GM12874 (cell line): Measurements from ENCODE around the gene SCGB1D1.

ENCODE experiments used
- TF ChIP-seq, protein P1 (sequence below): IDR thresholded peaks from 2 replicates; pipeline ENCODE4 v1.5.1; 2011; ENCODE audit warnings: low read depth, mild to moderate bottlenecking, control low read depth, low read length, moderate library complexity; ENCODE audit not compliant: insufficient read depth

The SCGB1D1 gene, protein sequence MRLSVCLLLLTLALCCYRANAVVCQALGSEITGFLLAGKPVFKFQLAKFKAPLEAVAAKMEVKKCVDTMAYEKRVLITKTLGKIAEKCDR

DNA sequence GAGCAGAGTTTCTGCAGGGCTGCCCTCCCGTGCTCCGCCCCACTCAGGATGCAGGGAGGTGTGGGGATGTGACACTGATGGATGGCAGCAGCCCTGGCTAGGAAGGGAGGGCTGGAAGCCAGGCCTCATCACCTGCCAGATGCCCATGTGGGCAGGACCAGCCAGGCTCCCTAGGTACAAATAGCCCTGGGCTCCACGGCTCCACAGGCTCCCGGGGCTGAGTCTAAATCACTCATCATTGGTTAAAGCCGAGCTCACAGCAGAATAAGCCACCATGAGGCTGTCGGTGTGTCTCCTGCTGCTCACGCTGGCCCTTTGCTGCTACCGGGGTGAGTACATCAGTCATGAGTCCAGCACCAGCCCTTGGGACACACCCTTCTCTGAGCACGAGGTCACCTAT lies at the start of gene SCGB1D1:
Gene SCGB1D1, plus strand, starts transcription at position 206 of the 400 bp plus-strand sequence. Its CDS starts 69 bp downstream, at position 275.
- TF ChIP-seq, protein P1, sequence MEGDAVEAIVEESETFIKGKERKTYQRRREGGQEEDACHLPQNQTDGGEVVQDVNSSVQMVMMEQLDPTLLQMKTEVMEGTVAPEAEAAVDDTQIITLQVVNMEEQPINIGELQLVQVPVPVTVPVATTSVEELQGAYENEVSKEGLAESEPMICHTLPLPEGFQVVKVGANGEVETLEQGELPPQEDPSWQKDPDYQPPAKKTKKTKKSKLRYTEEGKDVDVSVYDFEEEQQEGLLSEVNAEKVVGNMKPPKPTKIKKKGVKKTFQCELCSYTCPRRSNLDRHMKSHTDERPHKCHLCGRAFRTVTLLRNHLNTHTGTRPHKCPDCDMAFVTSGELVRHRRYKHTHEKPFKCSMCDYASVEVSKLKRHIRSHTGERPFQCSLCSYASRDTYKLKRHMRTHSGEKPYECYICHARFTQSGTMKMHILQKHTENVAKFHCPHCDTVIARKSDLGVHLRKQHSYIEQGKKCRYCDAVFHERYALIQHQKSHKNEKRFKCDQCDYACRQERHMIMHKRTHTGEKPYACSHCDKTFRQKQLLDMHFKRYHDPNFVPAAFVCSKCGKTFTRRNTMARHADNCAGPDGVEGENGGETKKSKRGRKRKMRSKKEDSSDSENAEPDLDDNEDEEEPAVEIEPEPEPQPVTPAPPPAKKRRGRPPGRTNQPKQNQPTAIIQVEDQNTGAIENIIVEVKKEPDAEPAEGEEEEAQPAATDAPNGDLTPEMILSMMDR, result no peak

DNA sequence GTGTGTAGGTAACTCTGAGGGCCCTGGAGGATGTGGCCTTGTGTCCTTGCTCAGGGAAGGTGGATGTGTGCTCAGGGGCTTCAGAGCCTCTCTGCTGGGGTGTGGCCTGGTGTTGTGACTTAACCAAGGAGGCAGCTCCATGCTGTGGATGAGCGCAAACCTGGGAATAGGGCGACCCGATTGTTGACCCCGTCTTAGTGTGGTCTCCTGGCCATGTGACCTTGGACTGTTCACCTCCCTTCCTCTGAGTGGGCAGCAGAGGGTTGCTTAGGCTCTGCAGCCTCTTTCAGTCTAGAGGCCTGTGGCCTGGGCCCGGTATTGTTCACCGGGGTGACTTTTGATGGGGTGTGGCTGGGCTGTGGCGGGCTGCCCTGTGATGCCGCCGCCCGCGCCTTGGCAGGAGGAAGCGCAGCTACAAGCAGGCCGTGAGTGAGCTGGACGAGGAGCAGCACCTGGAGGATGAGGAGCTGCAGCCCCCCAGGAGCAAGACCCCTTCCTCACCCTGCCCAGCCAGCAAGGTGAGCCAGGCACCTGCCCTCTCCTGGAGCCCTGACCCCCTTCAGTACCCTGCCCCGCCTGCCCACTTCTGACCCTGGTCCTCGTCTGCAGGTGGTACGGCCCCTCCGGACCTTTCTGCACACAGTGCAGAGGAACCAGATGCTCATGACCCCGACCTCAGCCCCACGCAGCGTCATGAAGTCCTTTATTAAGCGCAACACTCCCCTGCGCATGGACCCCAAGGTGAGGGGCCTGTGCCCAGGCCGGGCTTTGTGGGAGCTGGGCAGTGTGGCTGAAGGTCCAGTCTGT lies 49.5 kb upstream of the SCGB1D1 start:
- TF ChIP-seq, protein P1, result no peak

DNA sequence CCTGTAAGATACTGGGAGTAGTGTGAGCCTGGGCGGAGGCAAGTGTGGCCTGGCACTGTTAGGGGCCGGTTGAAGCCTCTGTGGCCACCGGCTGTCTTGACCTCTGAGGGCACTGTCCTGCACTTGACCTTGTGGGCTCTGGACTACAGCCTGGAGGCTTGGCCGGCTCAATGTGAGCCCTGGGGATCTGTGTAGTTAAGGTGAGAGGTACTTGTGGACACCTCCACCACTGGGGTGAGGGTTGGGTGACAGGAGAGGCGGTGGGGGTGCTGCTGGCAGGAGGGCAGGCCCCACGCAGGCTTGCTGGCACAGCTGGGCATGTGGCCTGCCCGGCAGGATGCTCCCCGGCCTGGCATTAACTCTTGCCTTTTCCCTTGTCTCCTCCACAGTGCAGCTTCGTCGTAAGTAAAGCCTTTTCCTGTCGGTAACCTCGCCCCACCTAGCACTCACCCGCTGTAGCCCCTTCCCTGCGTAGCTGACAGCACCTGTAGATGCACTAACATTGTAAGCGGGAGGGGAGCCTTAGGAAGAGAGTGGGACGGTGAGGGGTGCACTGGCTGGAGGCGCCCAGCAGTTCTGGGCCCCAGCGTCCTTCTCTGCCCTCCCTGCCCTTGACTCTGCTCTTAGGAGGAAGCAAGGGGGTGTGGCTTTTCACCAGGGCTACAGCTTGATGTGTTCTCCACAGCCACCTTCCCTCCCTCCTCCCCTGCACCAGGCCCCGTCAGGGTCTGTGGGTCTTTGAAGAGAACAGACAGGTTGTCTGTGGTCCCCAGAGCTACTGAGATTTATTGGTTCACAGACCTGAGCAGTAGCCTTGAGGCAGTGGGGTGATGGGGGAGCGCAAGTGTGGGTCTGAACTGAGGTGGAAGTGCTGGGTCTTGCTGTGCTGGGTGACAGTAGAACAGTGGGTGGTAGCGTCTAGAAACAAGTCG lies 48.6 kb upstream of the SCGB1D1 start:
- TF ChIP-seq, protein P1, result no peak

DNA sequence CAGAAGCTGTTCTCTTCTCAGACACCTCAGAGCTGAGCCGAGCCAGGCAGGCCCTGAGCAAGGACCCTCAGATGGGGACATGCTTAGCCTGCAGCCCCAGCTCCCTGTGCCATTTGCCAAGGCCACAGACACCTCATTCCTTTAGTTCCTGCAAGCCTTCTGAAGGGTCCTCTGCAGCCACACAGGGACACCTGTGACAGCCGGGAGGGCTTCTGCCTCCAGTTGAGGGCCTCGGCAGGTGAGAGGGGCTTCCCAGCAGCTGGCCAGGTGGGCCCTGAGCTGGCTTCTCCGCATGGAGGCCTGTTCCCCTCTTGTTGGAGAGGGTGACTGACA lies 48.0 kb upstream of the SCGB1D1 start:
- TF ChIP-seq, protein P1, result no peak

DNA sequence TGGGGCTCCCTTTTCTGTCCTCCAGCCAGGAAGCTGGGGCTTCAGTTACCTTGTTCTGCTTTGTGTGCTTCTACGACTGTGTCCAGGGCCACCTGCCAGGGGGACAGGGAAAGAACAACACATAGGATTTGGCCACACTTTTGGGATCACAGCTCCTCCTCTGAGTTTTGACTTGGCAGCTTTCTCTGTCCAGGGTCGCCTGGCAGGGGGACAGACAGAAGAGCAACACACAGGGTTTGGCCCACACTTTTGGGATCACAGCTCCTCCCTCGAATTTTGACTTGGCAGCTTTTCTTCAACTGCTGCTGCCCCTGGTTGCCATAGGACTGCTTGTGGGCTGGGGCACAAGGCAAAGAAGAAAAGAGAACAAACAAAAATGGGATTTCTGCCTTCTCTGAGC lies 47.1 kb upstream of the SCGB1D1 start:
- TF ChIP-seq, protein P1, result no peak

DNA sequence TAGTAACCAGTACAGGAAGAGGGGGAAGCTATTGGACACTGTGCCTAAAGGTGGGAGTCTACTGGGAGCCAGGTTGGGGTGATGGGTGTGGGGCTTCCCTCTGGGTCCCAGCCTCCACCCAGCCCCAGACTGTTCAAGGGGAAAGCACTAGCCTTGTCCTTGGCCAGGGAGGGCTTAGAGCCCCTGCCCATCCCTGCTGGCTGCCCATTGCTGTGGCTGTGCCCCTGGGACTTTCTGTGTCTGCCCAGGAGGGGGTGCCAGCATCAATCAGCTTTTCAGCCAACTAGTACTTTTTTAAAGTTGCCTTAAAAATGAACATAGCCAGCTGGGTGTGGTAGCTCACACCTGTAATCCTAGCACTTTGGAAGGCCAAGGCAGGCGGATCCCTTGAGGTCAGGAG lies 46.3 kb upstream of the SCGB1D1 start:
- TF ChIP-seq, protein P1, result no peak

DNA sequence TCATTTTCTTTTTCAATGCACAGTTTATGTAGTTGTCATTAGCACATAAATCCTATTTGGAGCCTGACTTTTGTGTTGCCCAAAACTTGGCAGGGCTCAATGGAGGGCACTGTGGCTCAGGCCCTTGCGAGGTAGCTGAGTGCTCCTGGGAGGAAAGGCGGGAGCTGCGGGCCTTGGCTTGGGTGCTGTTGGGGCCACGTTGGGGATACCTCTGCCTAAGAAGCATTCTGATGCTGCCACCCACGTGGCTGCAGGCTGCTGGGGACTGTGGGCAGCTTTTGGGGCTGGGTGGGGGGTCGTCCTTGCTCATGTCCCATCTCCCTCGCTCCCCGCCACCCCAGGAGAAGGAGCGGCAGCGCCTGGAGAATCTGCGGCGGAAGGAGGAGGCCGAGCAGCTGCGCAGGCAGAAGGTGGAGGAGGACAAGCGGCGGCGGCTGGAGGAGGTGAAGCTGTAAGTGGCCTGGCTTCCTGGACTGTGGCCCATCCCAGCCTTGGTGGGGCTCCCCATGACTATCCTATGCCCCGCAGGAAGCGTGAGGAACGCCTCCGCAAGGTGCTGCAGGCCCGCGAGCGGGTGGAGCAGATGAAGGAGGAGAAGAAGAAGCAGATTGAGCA lies 45.3 kb upstream of the SCGB1D1 start:
- TF ChIP-seq, protein P1, result no peak
